HFF-Myc (cell line): Measurements from ENCODE around the gene SOCS3.

Source experiments
- DNase-seq: peaks from one replicate; pipeline ENCODE4 v3.0.0-alpha.2; 2011; ENCODE audit warnings: low read depth; ENCODE audit errors: extremely low read depth
- H3K4me3 ChIP-seq: replicated peaks from 2 replicates; pipeline ENCODE4 v1.5.1; 2011; ENCODE audit warnings: low read depth, mild to moderate bottlenecking, control low read depth, low read length
- TF ChIP-seq, protein P1 (sequence below): IDR thresholded peaks from 2 replicates; pipeline ENCODE4 v1.5.1; 2012; ENCODE audit warnings: mild to moderate bottlenecking, low read depth, low read length, control low read depth; ENCODE audit errors: missing control alignments

The SOCS3 gene

DNA sequence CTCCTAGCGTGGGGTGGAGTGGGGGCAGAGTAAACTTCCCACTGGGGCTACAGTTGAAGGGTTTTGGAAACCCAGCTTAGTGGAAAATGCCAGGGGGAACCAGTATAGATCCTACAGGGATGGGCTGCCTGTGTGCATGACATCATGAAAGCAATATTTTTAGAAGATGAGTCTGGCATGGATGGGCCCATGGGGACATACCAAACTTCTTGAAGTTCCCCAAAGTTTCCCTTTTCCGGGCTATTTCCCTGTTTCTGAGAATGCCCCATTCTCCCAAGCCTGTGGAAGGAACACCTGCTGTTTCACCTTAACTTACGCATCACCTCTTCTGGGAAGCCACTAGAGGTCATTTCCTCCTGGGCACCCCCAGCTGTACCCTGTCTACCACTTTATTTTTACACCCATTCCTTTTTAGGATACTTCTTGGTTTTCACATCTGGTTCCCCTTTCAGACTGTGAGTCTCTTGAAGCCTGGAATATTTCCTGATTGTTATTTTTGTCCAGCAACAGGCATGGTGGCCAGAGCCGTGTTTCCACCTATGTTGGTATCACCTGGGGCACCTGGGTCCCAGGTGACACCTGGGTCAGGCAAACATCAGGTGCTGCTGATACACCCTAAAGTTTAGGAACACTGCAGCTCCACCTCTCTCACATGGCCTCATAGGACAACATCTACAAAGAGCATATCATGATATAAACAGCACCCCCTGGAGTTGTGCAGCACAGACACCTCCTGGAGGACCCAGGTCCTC lies 9.8 kb downstream of the SOCS3 start:
- no peak overlapping the region for H3K4me3 ChIP-seq
- TF ChIP-seq, protein P1, sequence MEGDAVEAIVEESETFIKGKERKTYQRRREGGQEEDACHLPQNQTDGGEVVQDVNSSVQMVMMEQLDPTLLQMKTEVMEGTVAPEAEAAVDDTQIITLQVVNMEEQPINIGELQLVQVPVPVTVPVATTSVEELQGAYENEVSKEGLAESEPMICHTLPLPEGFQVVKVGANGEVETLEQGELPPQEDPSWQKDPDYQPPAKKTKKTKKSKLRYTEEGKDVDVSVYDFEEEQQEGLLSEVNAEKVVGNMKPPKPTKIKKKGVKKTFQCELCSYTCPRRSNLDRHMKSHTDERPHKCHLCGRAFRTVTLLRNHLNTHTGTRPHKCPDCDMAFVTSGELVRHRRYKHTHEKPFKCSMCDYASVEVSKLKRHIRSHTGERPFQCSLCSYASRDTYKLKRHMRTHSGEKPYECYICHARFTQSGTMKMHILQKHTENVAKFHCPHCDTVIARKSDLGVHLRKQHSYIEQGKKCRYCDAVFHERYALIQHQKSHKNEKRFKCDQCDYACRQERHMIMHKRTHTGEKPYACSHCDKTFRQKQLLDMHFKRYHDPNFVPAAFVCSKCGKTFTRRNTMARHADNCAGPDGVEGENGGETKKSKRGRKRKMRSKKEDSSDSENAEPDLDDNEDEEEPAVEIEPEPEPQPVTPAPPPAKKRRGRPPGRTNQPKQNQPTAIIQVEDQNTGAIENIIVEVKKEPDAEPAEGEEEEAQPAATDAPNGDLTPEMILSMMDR, result peak; percentile 11
- no peak for DNase-seq

DNA sequence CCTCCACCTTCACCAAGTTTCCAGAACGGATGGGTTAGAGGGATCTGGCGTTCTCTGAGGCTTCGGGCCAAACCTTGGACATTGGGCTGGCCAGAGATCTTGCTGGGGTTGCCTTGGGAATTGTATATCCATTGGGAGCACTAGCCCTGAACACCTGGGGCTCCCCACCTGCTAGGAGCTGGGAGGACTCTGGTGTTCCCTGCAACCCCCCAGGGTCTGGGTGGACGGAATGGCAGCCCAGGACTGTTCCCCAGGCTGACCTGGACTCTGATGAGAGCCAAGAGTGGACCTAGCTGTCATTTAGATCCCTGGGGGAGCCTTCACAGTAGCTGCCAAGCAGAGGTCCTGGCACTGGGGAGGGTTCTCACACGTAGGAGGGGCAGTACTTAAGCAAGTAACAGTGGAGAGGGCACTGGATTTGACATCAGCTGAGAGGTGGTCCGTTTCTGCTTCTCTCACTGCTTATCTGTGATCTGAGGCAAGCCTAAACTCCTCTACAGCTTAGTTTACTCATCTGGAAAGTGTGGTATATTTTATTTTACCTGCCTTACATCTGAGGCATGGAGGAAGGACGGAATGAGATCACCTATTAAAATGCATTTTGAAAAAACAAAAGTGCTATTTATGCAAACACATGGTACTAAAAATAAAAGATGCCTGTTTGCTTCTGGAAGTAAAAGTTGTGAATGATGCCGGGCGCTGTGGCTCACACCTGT lies 11.7 kb downstream of the SOCS3 start:
- no peak for DNase-seq
- TF ChIP-seq, protein P1, result no peak
- H3K4me3 ChIP-seq, result no peak overlapping the region

DNA sequence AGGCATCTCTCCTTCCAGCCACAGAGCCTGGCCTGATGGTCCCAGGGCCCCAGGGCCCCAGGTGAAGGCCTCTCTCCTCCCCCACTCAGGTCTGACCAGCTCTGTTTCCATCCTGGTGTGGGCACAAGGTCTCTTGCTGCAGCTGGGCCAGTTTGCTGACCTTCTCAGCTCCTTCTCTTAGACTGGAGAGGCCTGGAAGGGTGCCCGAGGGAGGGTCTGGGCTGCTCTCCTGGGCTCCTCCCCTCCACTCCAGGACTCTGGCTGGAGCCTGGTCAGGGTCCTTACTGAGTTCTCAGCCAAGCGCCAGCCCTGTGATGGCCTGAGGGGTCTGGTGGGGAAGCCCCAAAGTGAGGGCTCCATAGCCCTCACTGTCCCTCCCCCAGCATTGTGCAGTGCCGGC lies 12.4 kb downstream of the SOCS3 start:
- no peak for DNase-seq
- TF ChIP-seq, protein P1, result no peak
- H3K4me3 ChIP-seq, result no peak overlapping the region

DNA sequence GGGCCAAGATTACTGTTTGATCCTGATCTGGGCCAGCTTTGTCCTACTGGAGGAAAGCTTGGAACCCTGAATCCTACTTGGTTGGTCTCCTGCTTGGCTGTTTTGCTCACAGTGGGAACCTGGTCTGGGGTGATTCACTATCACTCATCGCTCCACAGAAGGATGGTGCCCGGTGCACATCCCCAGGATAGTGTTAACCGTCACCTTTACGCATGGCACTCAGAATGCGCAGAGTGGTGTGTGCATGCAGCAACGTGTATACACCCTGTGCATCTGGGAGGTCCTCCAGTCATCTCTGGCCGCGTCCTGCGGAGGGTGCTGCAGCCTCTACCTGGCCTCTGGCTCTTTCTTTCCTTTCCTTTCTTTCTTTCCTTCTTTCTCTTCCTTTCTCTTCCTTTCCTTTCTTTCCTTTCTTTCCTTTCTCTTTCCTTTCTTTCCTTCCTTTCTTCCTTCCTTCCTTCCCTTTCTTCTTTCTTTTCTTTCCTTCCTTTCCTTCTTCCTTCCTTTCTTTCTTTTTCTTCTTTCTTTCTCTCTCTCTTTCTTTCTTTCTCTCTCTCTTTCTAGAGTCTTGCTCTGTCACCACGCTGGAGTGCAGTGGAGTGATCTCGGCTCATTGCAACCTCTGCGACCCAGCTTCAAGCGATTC lies 13.1 kb downstream of the SOCS3 start:
- no peak overlapping the region for H3K4me3 ChIP-seq
- DNase-seq, result no peak
- TF ChIP-seq, protein P1, result no peak

DNA sequence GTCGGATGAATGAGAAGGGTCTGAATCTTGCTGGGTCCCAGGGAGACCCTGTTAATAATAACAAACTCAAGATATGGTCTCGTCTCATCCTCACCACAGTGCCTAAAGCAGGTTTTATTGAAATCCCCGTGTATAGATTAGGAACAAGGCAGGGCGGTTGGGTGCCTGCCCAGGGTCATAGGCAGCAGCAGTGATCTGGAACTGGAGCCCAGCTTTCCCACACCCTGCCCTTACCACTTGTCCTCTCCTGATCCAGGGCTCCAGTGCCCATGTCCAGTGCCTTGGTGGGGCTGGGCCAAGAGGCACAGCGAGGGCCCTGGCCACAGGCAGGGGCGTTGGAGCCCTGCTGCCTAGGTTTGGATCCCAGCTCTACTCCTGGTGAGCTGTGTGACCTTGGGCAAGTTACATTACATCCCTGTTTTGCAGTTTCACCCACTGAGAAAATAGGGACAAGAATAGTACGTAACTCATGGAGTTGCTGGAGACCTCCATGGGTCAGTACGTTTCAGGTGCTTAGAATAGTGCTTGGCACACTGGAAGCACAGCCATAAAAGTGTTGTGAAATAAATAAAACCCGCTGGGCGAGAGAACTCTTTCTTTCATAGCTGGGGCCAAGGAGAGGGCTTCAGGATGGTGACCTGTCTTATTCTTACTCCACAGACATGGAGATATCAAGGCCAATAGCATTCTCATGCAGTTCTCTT lies 13.9 kb downstream of the SOCS3 start:
- TF ChIP-seq, protein P1, result no peak
- H3K4me3 ChIP-seq, result no peak overlapping the region
- DNase-seq, result no peak

DNA sequence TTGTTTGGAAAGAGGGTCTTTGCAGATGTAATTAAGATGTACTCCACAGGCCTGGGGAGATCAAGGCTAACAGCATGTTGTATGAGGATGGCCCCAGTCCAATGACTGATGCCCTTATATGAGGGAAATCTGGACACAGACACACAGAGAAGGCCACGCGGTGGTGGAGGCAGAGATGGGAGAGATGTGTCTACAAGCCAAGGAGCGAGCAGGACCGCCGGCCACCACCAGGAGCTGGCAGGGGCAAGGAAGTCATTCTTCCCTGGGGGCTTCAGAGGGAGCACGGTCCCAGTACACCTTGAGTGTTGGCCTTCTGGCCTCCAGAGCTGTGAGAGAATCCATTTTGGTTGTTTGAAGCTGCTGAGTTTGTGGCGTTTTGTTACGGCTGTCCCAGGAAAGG lies 14.7 kb downstream of the SOCS3 start:
- no peak for DNase-seq
- H3K4me3 ChIP-seq, result no peak overlapping the region
- TF ChIP-seq, protein P1, result no peak
